Kidney (tissue), 14 donors: ENCODE data around the gene TOMM34. TPM values are rescaled to one million over a fixed set of nuclear protein-coding genes. Genes with fewer than 3 reads are reported as not detected.

ENCODE experiments used
- DNase-seq, 5 donors: peaks; one replicate each; pipeline ENCODE4 v3.0.0-alpha.2; 2013 to 2020
- FAIRE-seq: peaks from 2 replicates; lab custom pipeline; 2012; peaks lifted over from hg19 to GRCh38; lab: Jason Lieb, UNC
- H3K27ac ChIP-seq, 2 donors: one replicate each; pipeline ENCODE4 v1.7.0; 2013; ENCODE audit warnings: low read depth in 2 of 2, low read length in 2 of 2, inconsistent platforms in 1 of 2
- H3K27me3 ChIP-seq: one replicate; pipeline ENCODE4 v1.7.1; 2013; ENCODE audit warnings: low read length, inconsistent platforms; ENCODE audit not compliant: control insufficient read depth, insufficient read depth
- H3K36me3 ChIP-seq, 3 donors: one replicate each; pipeline versions ENCODE4 v1.7.0 to v1.7.1; 2013; ENCODE audit warnings: low read length in 3 of 3, control low read depth in 1 of 3, inconsistent platforms in 1 of 3; ENCODE audit not compliant: insufficient read depth in 3 of 3, control insufficient read depth in 2 of 3
- H3K4me1 ChIP-seq, 3 donors: one replicate each; pipeline versions ENCODE4 v1.7.0 to v1.7.1; 2013; ENCODE audit warnings: low read length in 3 of 3, inconsistent platforms in 1 of 3, low read depth in 1 of 3; ENCODE audit not compliant: control insufficient read depth in 2 of 3, insufficient read depth in 2 of 3
- H3K4me3 ChIP-seq, 3 donors: one replicate each; pipeline versions ENCODE4 v1.7.0 to v1.8.1; 2013; ENCODE audit warnings: low read length in 3 of 3, control low read depth in 1 of 3, inconsistent platforms in 1 of 3
- H3K9ac ChIP-seq, 3 donors: one replicate each; pipeline versions ENCODE4 v1.7.0 to v1.7.1; 2013; ENCODE audit warnings: low read length in 3 of 3, control low read depth in 1 of 3, inconsistent platforms in 1 of 3
- H3K9me3 ChIP-seq, 3 donors: one replicate each; pipeline versions ENCODE4 v1.7.0 to v1.7.1; 2013; ENCODE audit warnings: low read length in 3 of 3, control low read depth in 1 of 3, inconsistent platforms in 1 of 3; ENCODE audit not compliant: control insufficient read depth in 2 of 3, insufficient read depth in 1 of 3
- intact Hi-C: fragments of 100-400 bp; cut with DNase I; formaldehyde crosslinking; loops from one replicate; pipeline ENCODE4 v1.11.1; 2022
- polyA plus RNA-seq: library from polyadenylated mRNA; stranded (reverse); fragments of 350-450 nt; fragmentation: Illumina TruSeq; extraction: RNeasy Lipid Tissue Mini Kit (QIAGEN cat#74804); gene quantifications from one replicate; pipeline ENCODE4 v1.2.3, GENCODE V29; 2014; ENCODE audit warnings: low read depth, low replicate concordance; ENCODE audit not compliant: insufficient read depth
- total RNA-seq: library from RNA; stranded (reverse); fragmentation: NEBNext Ultra II Directional; extraction: Animal tissue kit (Norgen Biotek cat#: 25700); gene quantifications from one replicate; pipeline ENCODE4 v1.2.1, GENCODE V29; 2021
- TF ChIP-seq, protein P1 (sequence below): IDR thresholded peaks from 3 replicates; pipeline ENCODE4 v1.5.1; 2012; ENCODE audit warnings: mild to moderate bottlenecking, moderate library complexity, borderline replicate concordance; ENCODE audit not compliant: insufficient read depth; ENCODE audit errors: extremely low read depth
- donor health status: control.
- donor health status: control.
- donor health status: control.
- donor health status: control.
- donor health status: control.
- donor health status: DM: yes; HTN: yes; CAD: no.
- donor health status: Normal renal cell carcinoma (clear cell type).

TOMM34 gene
- total and polyA plus RNA-seq, 2 donors from 2014 or later: 18.8 to 39.6 TPM

GRCh38 chr20:44958276-44958675, 1.9 kb downstream of the TOMM34 start:
- DNase-seq: peak in 1 of 5 donors; percentile 12
- peaks cover 11 to 29% (median 23%) of the 10 kb centered on the region in 3 donors for H3K36me3 ChIP-seq
- no peak overlapping the region for H3K27ac ChIP-seq
- no peak for FAIRE-seq
- H3K4me3 ChIP-seq: peak overlapping the region in 1 of 3 donors; percentile 72
- no peak overlapping the region for H3K9ac ChIP-seq
- TF ChIP-seq, protein P1, sequence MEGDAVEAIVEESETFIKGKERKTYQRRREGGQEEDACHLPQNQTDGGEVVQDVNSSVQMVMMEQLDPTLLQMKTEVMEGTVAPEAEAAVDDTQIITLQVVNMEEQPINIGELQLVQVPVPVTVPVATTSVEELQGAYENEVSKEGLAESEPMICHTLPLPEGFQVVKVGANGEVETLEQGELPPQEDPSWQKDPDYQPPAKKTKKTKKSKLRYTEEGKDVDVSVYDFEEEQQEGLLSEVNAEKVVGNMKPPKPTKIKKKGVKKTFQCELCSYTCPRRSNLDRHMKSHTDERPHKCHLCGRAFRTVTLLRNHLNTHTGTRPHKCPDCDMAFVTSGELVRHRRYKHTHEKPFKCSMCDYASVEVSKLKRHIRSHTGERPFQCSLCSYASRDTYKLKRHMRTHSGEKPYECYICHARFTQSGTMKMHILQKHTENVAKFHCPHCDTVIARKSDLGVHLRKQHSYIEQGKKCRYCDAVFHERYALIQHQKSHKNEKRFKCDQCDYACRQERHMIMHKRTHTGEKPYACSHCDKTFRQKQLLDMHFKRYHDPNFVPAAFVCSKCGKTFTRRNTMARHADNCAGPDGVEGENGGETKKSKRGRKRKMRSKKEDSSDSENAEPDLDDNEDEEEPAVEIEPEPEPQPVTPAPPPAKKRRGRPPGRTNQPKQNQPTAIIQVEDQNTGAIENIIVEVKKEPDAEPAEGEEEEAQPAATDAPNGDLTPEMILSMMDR: no peak
- H3K9me3 ChIP-seq: no peaks in the 10 kb centered on the region
- peaks cover 0 to 15% (median 14%) of the 10 kb centered on the region in 3 donors for H3K4me1 ChIP-seq
- intact Hi-C loops: no loop called here
- H3K27me3 ChIP-seq: no peaks in the 10 kb centered on the region

- H3K9ac ChIP-seq: no peak overlapping the region
- DNase-seq: no peak
- intact Hi-C loops: no loop called here
- H3K4me3 ChIP-seq: no peak overlapping the region
- H3K4me1 ChIP-seq: peaks cover 0 to 15% (median 14%) of the 10 kb centered on the region in 3 donors
- no peaks in the 10 kb centered on the region for H3K27me3 ChIP-seq
- no peak overlapping the region for H3K27ac ChIP-seq
- TF ChIP-seq, protein P1: no peak
- no peaks in the 10 kb centered on the region for H3K9me3 ChIP-seq
- peaks cover 12 to 47% (median 28%) of the 10 kb centered on the region in 3 donors for H3K36me3 ChIP-seq
- no peak for FAIRE-seq
Observed at GRCh38 chr20:44956410-44956809, 3.8 kb downstream of the TOMM34 start.

- intact Hi-C loops: no loop called here
- DNase-seq: no peak
- TF ChIP-seq, protein P1: no peak
- Histone ChIP-seq H3K27ac (no peak overlapping the region), H3K9ac (no peak overlapping the region), H3K4me1 (peaks cover 0 to 14% (median 12%) of the 10 kb centered on the region in 3 donors), H3K27me3 (no peaks in the 10 kb centered on the region), H3K9me3 (no peaks in the 10 kb centered on the region), H3K36me3 (peaks cover 12 to 58% (median 39%) of the 10 kb centered on the region in 3 donors), H3K4me3 (no peak overlapping the region)
- FAIRE-seq: no peak
Observed at GRCh38 chr20:44955270-44955669, 4.9 kb downstream of the TOMM34 start.

DNA sequence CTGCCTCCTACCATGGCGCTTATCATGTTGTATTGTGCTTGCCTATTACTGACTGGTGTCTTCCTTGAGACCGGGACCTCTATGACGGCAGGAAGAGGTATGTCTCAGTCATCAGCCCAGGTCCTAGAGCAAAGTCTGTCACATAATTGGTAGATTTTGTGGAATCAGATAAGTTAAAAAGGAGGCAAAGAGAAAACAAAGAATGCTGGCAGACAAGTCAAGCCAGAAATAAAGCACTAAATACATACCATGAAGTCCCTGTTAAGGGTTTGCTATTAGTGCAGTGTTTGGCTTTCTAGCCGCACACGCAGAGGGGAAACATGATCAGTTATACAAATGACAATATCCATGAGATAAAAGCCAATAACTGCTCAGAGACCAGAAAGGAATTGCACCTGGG, 6.0 kb downstream of the TOMM34 start:
- H3K4me3 ChIP-seq: no peak overlapping the region
- peaks cover 12 to 64% (median 43%) of the 10 kb centered on the region in 3 donors for H3K36me3 ChIP-seq
- no peak for FAIRE-seq
- TF ChIP-seq, protein P1: no peak
- no peaks in the 10 kb centered on the region for H3K9me3 ChIP-seq
- H3K9ac ChIP-seq: no peak overlapping the region
- no peak for DNase-seq
- intact Hi-C loops: no loop called here
- no peak overlapping the region for H3K27ac ChIP-seq
- H3K4me1 ChIP-seq: peaks cover 0 to 10% (median 10%) of the 10 kb centered on the region in 3 donors
- H3K27me3 ChIP-seq: no peaks in the 10 kb centered on the region
